ENCODE measurements around the gene SH3RF3. TPM values are rescaled to one million over a fixed set of nuclear protein-coding genes. Genes with fewer than 3 reads are reported as not detected.

SH3RF3 gene
- total and polyA plus RNA-seq, 9 of the 15 experiments (the other 6 are each of a cell fraction or from before 2014, with no cell fraction given) = 0.02 TPM; not detected in 8

DNA sequence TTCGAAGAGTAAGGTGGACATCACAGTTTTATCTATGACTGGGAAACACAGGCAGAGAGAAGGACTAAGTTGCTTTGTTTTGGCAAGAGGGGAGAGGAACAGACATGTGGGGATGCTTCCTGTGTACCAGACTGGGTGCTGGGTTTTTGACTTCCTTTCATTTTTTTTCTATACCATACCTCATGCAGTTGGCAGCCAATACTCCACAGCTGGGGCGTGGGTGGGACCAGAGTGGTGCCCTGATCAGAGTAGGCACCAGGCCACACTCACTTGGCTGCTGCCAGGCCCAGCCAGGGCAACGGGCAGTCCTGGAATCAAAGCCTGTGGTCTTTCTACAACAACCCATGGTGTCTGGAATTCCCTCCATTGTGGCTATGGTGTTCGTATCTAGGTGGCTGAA lies 45.2 kb downstream of the SH3RF3 start:
- H3K4me1 ChIP-seq (replicated peaks in 1 of 2; ENCODE audit: control insufficient read depth in 2 of 2, insufficient read depth in 2 of 2, low read length in 2 of 2) = peaks cover 0 to 3% of the 10 kb centered on the region in 2 experiments; a peak in 3 of 5 replicates
- intact Hi-C loops (cut with micrococcal nuclease) (no loop called here), in situ Hi-C loops (cut with MboI) (no loop called here)
- CTCF ChIA-PET (ENCODE audit: low intra/inter-chr PET ratio) = no interaction called here
- POLR2A ChIA-PET = no interaction called here
- H3K79me2 ChIP-seq (ENCODE audit: control insufficient read depth, insufficient read depth, low read length) = no peaks in the 10 kb centered on the region
- peaks cover 14% of the 10 kb centered on the region; the same call in 1 of the 2 replicates for H4K20me1 ChIP-seq (replicated peaks; ENCODE audit: control insufficient read depth, insufficient read depth, low read length)
- 4% methylated on average over 4 of the region's 4 CpGs for WGBS (ENCODE audit: insufficient coverage, low coverage, missing lambda C conversion rate)
- ATAC-seq (no peak), DNase-seq (ENCODE audit: extremely low read depth in 1 of 4, low spot score in 3 of 4) (no peak), FAIRE-seq (no peak)
- no peak overlapping the region for H3K9ac ChIP-seq (ENCODE audit: insufficient read depth in 1 of 2, low read depth in 2 of 2, low read length in 2 of 2)
- no peak overlapping the region for H3K4me3 ChIP-seq
- TF ChIP-seq NR2F6 (CRISPR knock-in tag; IDR thresholded peaks at IDR 0.05) (no peak), BRD4 (IDR thresholded peaks at IDR 0.05) (no peak), ZSCAN32 (CRISPR knock-in tag; IDR thresholded peaks at IDR 0.05) (no peak), ZNF561 (CRISPR knock-in tag; conservative IDR thresholded peaks at IDR 0.05) (no peak), ZNF239 (CRISPR knock-in tag; IDR thresholded peaks at IDR 0.05) (no peak), YY1 (IDR thresholded peaks at IDR 0.05; ENCODE audit: borderline replicate concordance in 1 of 3, control insufficient read depth in 1 of 3, extremely low read depth in 1 of 3, insufficient read depth in 3 of 3, insufficient read length in 1 of 3, insufficient replicate concordance in 2 of 3, low read depth in 1 of 3, low read length in 2 of 3) (no peak), ZC3H4 (CRISPR knock-in tag; IDR thresholded peaks at IDR 0.05; ENCODE audit: borderline replicate concordance) (no peak), GATAD2A (IDR thresholded peaks at IDR 0.05) (no peak), ZNF146 (CRISPR knock-in tag; IDR thresholded peaks at IDR 0.05; ENCODE audit: unreplicated experiment) (no peak), ESRRB (CRISPR knock-in tag; IDR thresholded peaks at IDR 0.05; ENCODE audit: borderline replicate concordance) (no peak), ATF1 (CRISPR knock-in tag; IDR thresholded peaks at IDR 0.05) (no peak), ATF1 (tag; IDR thresholded peaks at IDR 0.05) (no peak), NUFIP1 (IDR thresholded peaks at IDR 0.05; ENCODE audit: partially characterized antibody) (no peak), ZBTB1 (CRISPR knock-in tag; IDR thresholded peaks at IDR 0.05; ENCODE audit: borderline replicate concordance, low read depth) (no peak), POLR2B (IDR thresholded peaks at IDR 0.05; ENCODE audit: low read depth, partially characterized antibody) (no peak), STAG1 (CRISPR knock-in tag; IDR thresholded peaks at IDR 0.05; ENCODE audit: borderline replicate concordance) (no peak), ZNF253 (CRISPR knock-in tag; conservative IDR thresholded peaks at IDR 0.05) (no peak)
- TF ChIP-seq, protein P1, sequence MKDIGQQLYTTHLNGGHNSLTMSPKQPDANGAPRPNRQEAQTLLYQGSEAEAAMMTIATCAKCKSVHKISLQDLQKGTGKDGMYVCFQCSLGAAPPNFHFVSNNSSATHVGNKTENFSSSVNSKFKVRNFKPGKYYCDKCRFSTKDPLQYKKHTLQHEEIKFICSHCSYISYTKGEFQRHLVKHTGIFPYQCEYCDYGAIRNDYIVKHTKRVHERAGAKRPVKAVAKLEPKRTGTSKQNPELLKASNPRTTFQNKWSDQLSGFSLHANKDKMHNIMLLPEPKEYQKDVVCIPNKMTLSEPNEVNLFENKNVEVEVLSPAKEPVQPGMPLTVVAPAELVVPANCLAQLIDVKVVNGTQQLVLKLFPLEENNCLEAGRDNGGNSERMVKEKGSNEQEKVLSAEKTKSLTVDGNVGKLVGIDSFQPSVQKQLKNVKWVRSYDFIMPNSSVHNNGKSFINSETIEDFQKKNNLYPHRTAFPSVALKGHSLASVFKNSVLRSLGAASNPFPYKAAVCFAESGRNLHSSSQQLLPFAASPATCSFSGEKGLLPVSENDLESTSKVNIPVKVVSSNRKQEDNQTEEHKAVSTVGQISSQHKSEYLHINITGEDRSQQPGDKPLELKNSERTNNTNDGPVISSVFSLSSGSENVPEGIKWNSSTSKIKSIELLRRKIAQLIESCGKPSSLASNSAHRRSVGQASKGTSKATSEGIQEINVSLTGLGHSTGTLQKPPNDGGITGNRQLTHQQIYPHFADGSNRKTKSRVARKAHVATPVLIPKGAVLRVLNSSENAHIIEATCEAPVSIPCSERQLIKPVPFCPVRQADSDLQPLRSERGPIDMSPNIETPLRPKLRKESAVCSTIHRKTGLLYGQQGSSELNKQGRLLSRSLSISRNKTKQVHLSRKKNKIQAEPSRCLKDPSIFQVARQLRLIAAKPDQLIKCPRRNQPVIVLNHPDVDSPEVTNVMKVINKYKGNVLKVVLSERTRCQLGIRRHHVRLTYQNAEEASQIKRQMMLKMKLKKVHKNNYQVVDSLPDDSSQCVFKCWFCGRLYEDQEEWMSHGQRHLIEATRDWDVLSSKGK (CRISPR knock-in tag; IDR thresholded peaks at IDR 0.05) = no peak
- TF ChIP-seq, protein P2, sequence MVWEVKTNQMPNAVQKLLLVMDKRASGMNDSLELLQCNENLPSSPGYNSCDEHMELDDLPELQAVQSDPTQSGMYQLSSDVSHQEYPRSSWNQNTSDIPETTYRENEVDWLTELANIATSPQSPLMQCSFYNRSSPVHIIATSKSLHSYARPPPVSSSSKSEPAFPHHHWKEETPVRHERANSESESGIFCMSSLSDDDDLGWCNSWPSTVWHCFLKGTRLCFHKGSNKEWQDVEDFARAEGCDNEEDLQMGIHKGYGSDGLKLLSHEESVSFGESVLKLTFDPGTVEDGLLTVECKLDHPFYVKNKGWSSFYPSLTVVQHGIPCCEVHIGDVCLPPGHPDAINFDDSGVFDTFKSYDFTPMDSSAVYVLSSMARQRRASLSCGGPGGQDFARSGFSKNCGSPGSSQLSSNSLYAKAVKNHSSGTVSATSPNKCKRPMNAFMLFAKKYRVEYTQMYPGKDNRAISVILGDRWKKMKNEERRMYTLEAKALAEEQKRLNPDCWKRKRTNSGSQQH (CRISPR knock-in tag; IDR thresholded peaks at IDR 0.05) = no peak
- no peaks in the 10 kb centered on the region for H3K36me3 ChIP-seq (ENCODE audit: control insufficient read depth, insufficient read depth, low read length)
- no peak overlapping the region for H3K27ac ChIP-seq (ENCODE audit: extremely low read depth, low read depth, low read length)
- BruUV-seq (replicated peaks) = no TSS peak
- no peak overlapping the region for H2AFZ ChIP-seq (ENCODE audit: low read depth, low read length)
- H3K27me3 ChIP-seq (ENCODE audit: control insufficient read depth in 2 of 2, insufficient read depth in 2 of 2, low read length in 2 of 2) = peaks cover 15 to 38% of the 10 kb centered on the region in 2 experiments; a peak in 4 of 5 replicates
- no peaks in the 10 kb centered on the region for H3K9me3 ChIP-seq (replicated peaks; ENCODE audit: control insufficient read depth, insufficient read depth, low read depth, low read length)
- no peak overlapping the region for H3K4me2 ChIP-seq (ENCODE audit: insufficient read depth, low read length)
- H3K9me1 ChIP-seq (ENCODE audit: control insufficient read depth, insufficient read depth, low read length) = no peaks in the 10 kb centered on the region
